WTC11 (cell line): ENCODE measurements around the gene RGS7. TPM values are rescaled to one million over a fixed set of nuclear protein-coding genes. Genes with fewer than 3 reads are reported as not detected.

Source experiments
- ATAC-seq: fragments of 200-7000 bp; cut with Tn5 transposase; 2 replicates; pipeline ENCODE4 v1.10.0; 2021; ENCODE audit warnings: mild to moderate bottlenecking, moderate library complexity
- CTCF ChIA-PET: fragments of 300-600 bp; sonication (Branson Sonifier 250); formaldehyde crosslinking; loops from one replicate; lab custom pipeline; 2021; ENCODE audit warnings: antibody characterized with exemption; lab: Charles Lee
- POLR2A ChIA-PET: fragments of 350-600 bp; sonication (Branson Sonifier 250); formaldehyde crosslinking; loops from one replicate; lab custom pipeline; 2021; ENCODE audit warnings: antibody characterized with exemption; lab: Charles Lee
- DNase-seq: peaks from one replicate; pipeline ENCODE4 v3.0.0; 2021; ENCODE audit warnings: low spot score
- H3K27ac Mint-ChIP-seq: 2 replicates; pipeline ENCODE4 v1.8.0; 2021; ENCODE audit warnings: mixed read lengths
- H3K27me3 Mint-ChIP-seq: 2 replicates; pipeline ENCODE4 v1.8.0; 2021; ENCODE audit warnings: low read depth, mild to moderate bottlenecking, moderate library complexity, mixed read lengths
- H3K36me3 Mint-ChIP-seq: 2 replicates; pipeline ENCODE4 v1.8.0; 2021; ENCODE audit warnings: mixed read lengths
- H3K4me1 Mint-ChIP-seq: 2 replicates; pipeline ENCODE4 v1.8.0; 2022; ENCODE audit warnings: mixed read lengths
- H3K4me3 Mint-ChIP-seq: 2 replicates; pipeline ENCODE4 v1.8.0; 2021; ENCODE audit warnings: mild to moderate bottlenecking, moderate library complexity, mixed read lengths
- H3K9me3 Mint-ChIP-seq: 2 replicates; pipeline ENCODE4 v1.8.0; 2021; ENCODE audit warnings: mixed read lengths
- AFF4 ChIP-seq: sonication (generic); formaldehyde crosslinking; IDR thresholded peaks from 2 replicates; pipeline ENCODE4 v1.8.1; 2023; ENCODE audit warnings: mild to moderate bottlenecking, missing genetic modification reagents, borderline replicate concordance
- CBFB ChIP-seq: sonication (generic); formaldehyde crosslinking; IDR thresholded peaks from 2 replicates; pipeline ENCODE4 v1.8.1; 2022; ENCODE audit warnings: mild to moderate bottlenecking, low read depth, missing genetic modification reagents
- HMGXB4 ChIP-seq: sonication (generic); formaldehyde crosslinking; IDR thresholded peaks from 2 replicates; pipeline ENCODE4 v1.8.1; 2023; ENCODE audit warnings: mild to moderate bottlenecking, moderate library complexity, missing genetic modification reagents
- MAX ChIP-seq: sonication (generic); formaldehyde crosslinking; IDR thresholded peaks from 2 replicates; pipeline ENCODE4 v1.8.0; 2022; ENCODE audit warnings: mild to moderate bottlenecking, missing genetic modification reagents
- MLX ChIP-seq: sonication (generic); formaldehyde crosslinking; IDR thresholded peaks from 2 replicates; pipeline ENCODE4 v1.8.1; 2023; ENCODE audit warnings: mild to moderate bottlenecking, missing genetic modification reagents, moderate library complexity
- PRRX2 ChIP-seq: fragments of 250-450 bp; sonication (Bioruptor Pico); IDR thresholded peaks from 2 replicates; pipeline ENCODE4 v1.8.0; 2021; ENCODE audit warnings: mild to moderate bottlenecking
- RORB ChIP-seq: fragments of 250-450 bp; sonication (Bioruptor Pico); IDR thresholded peaks from 2 replicates; pipeline ENCODE4 v1.9.0; 2021; ENCODE audit warnings: mild to moderate bottlenecking
- STAT6 ChIP-seq: sonication (generic); formaldehyde crosslinking; conservative IDR thresholded peaks from 2 replicates; pipeline ENCODE4 v1.8.1; 2023; ENCODE audit warnings: mild to moderate bottlenecking, low read depth, missing genetic modification reagents, moderate library complexity
- TCF7 ChIP-seq: sonication (generic); formaldehyde crosslinking; IDR thresholded peaks from 2 replicates; pipeline ENCODE4 v1.8.0; 2022; ENCODE audit warnings: mild to moderate bottlenecking, low read depth, missing genetic modification reagents, moderate library complexity
- TP53 ChIP-seq: sonication (generic); formaldehyde crosslinking; IDR thresholded peaks from 2 replicates; pipeline ENCODE4 v1.8.1; 2023; ENCODE audit warnings: mild to moderate bottlenecking, missing genetic modification reagents
- USF1 ChIP-seq: sonication (generic); formaldehyde crosslinking; IDR thresholded peaks from 2 replicates; pipeline ENCODE4 v1.8.0; 2022; ENCODE audit warnings: mild to moderate bottlenecking, missing genetic modification reagents
- ZBTB21 ChIP-seq: sonication (generic); formaldehyde crosslinking; IDR thresholded peaks from 2 replicates; pipeline ENCODE4 v1.8.1; 2023; ENCODE audit warnings: mild to moderate bottlenecking, missing genetic modification reagents, borderline replicate concordance
- ZBTB43 ChIP-seq: sonication (generic); formaldehyde crosslinking; IDR thresholded peaks from 2 replicates; pipeline ENCODE4 v1.8.1; 2023; ENCODE audit warnings: mild to moderate bottlenecking, missing genetic modification reagents
- ZNF281 ChIP-seq: sonication (generic); formaldehyde crosslinking; IDR thresholded peaks from 2 replicates; pipeline ENCODE4 v1.8.0; 2023; ENCODE audit warnings: mild to moderate bottlenecking, missing genetic modification reagents
- ZNF396 ChIP-seq: fragments of 250-450 bp; sonication (Bioruptor Pico); IDR thresholded peaks from 2 replicates; pipeline ENCODE4 v1.8.0; 2021; ENCODE audit warnings: mild to moderate bottlenecking, moderate library complexity, borderline replicate concordance
- ZSCAN18 ChIP-seq: fragments of 250-450 bp; sonication (Bioruptor Pico); IDR thresholded peaks from 2 replicates; pipeline ENCODE4 v2.1.2; 2022; ENCODE audit warnings: mild to moderate bottlenecking, moderate library complexity
- total RNA-seq: library from RNA; stranded (reverse); gene quantifications from 3 replicates; pipeline ENCODE4 v1.2.3, GENCODE V29; 2021

RGS7 gene
- total RNA-seq, 1 experiment from 2014 or later = 1.2 TPM

GRCh38 chr1:241045659-241046058 is 311.3 kb downstream of the RGS7 start:
- ChIA-PET CTCF (no interaction called here), POLR2A (no interaction called here)
- no peak for DNase-seq
- peak; percentile 89 for ATAC-seq
- TF ChIP-seq ZBTB43 (CRISPR knock-in tag) (no peak), TP53 (CRISPR knock-in tag) (no peak), ZNF396 (no peak), TCF7 (CRISPR knock-in tag) (no peak), RORB (CRISPR knock-in tag) (no peak), ZSCAN18 (no peak), USF1 (CRISPR knock-in tag) (no peak), ZNF281 (CRISPR knock-in tag) (no peak), PRRX2 (CRISPR knock-in tag) (no peak), AFF4 (CRISPR knock-in tag) (no peak), MLX (CRISPR knock-in tag) (no peak), HMGXB4 (CRISPR knock-in tag) (no peak), ZBTB21 (no peak), MAX (CRISPR knock-in tag) (no peak), CBFB (CRISPR knock-in tag) (no peak), STAT6 (CRISPR knock-in tag) (no peak)
- Mint-ChIP-seq H3K36me3 (no peaks in the 10 kb centered on the region), H3K9me3 (peaks cover 5% of the 10 kb centered on the region; the same call in 1 of the 2 replicates), H3K27ac (peak overlapping the region; percentile 70), H3K4me1 (peaks cover 63% of the 10 kb centered on the region), H3K27me3 (no peaks in the 10 kb centered on the region), H3K4me3 (no peak overlapping the region)
